ENCODE measurements around the gene CYBC1.

- TF ChIP-seq POLR2A (IDR thresholded peaks at IDR 0.05) (no peak), CTCF (IDR thresholded peaks at IDR 0.05) (no peak), EP300 (IDR thresholded peaks at IDR 0.05) (no peak)
Observed at GRCh38 chr17:82412535-82413520, 37.7 kb downstream of the CYBC1 start.
